ENCODE measurements around the gene CPNE5.

Gene CPNE5

GRCh38 chr6:36757943-36758508 lies 81.2 kb downstream of the CPNE5 start:
- Histone ChIP-seq H2AK5ac (ENCODE audit: low read length) (no peak overlapping the region), H3K4ac (ENCODE audit: low read depth, low read length) (no peak overlapping the region), H4K8ac (ENCODE audit: low read depth, low read length) (no peak overlapping the region), H2BK5ac (ENCODE audit: low read depth, low read length, poor library complexity) (no peak overlapping the region), H2BK120ac (ENCODE audit: insufficient read depth, low read length, poor library complexity) (no peak overlapping the region), H3K18ac (ENCODE audit: low read length) (no peak overlapping the region), H3K4me3 (ENCODE audit: low read depth, low read length) (no peak overlapping the region), H3K79me2 (ENCODE audit: control insufficient read depth, insufficient read depth, low read length, poor library complexity) (no peaks in the 10 kb centered on the region), H3K4me1 (ENCODE audit: control insufficient read depth in 1 of 2, insufficient read depth in 2 of 2, low read length in 2 of 2) (peaks cover 3 to 7% of the 10 kb centered on the region in 2 experiments), H3K4me2 (ENCODE audit: low read length) (no peak overlapping the region), H3K79me1 (ENCODE audit: low read length) (no peaks in the 10 kb centered on the region), H3K27me3 (ENCODE audit: insufficient read depth, low read length) (no peaks in the 10 kb centered on the region), H2BK12ac (ENCODE audit: low read length) (no peak overlapping the region), H2AFZ (ENCODE audit: insufficient read depth, low read length, poor library complexity) (no peak overlapping the region), H3K14ac (ENCODE audit: low read length) (no peak overlapping the region), H3K9ac (ENCODE audit: low read length) (no peak overlapping the region), H4K12ac (ENCODE audit: low read depth, low read length) (no peak overlapping the region), H3K23ac (ENCODE audit: low read length) (no peak overlapping the region), H4K91ac (ENCODE audit: low read depth, low read length) (no peak overlapping the region), H3K36me3 (ENCODE audit: control insufficient read depth in 1 of 2, insufficient read depth in 2 of 2, low read length in 2 of 2) (no peaks in the 10 kb centered on the region), H3K27ac (ENCODE audit: low read depth, low read length) (no peak overlapping the region), H3K9me3 (ENCODE audit: insufficient read depth, low read depth, low read length) (no peaks in the 10 kb centered on the region)
- no CpG with 5 or more reads among the region's 6 CpGs for WGBS (ENCODE audit: extremely low coverage, insufficient coverage, insufficient read length)
- no peak for DNase-seq

GRCh38 chr6:36757206-36757605 lies 82.0 kb downstream of the CPNE5 start:
- H3K79me1 ChIP-seq (ENCODE audit: low read length), result no peaks in the 10 kb centered on the region
- WGBS (ENCODE audit: extremely low coverage, insufficient coverage, insufficient read length), result no CpG with 5 or more reads among the region's 4 CpGs
- H2BK12ac ChIP-seq (ENCODE audit: low read length), result no peak overlapping the region
- H3K23ac ChIP-seq (ENCODE audit: low read length), result no peak overlapping the region
- no peak overlapping the region for H3K18ac ChIP-seq (ENCODE audit: low read length)
- no peaks in the 10 kb centered on the region for H3K9me3 ChIP-seq (ENCODE audit: insufficient read depth, low read depth, low read length)
- no peaks in the 10 kb centered on the region for H3K79me2 ChIP-seq (ENCODE audit: control insufficient read depth, insufficient read depth, low read length, poor library complexity)
- H2AK5ac ChIP-seq (ENCODE audit: low read length), result no peak overlapping the region
- H3K9ac ChIP-seq (ENCODE audit: low read length), result no peak overlapping the region
- H4K91ac ChIP-seq (ENCODE audit: low read depth, low read length), result no peak overlapping the region
- no peak overlapping the region for H2AFZ ChIP-seq (ENCODE audit: insufficient read depth, low read length, poor library complexity)
- no peak overlapping the region for H2BK5ac ChIP-seq (ENCODE audit: low read depth, low read length, poor library complexity)
- H2BK120ac ChIP-seq (ENCODE audit: insufficient read depth, low read length, poor library complexity), result no peak overlapping the region
- no peak overlapping the region for H4K12ac ChIP-seq (ENCODE audit: low read depth, low read length)
- no peak overlapping the region for H3K4me3 ChIP-seq (ENCODE audit: low read depth, low read length)
- no peaks in the 10 kb centered on the region for H3K27me3 ChIP-seq (ENCODE audit: insufficient read depth, low read length)
- H3K4me2 ChIP-seq (ENCODE audit: low read length), result no peak overlapping the region
- no peak overlapping the region for H3K27ac ChIP-seq (ENCODE audit: low read depth, low read length)
- H3K14ac ChIP-seq (ENCODE audit: low read length), result no peak overlapping the region
- H3K36me3 ChIP-seq (ENCODE audit: control insufficient read depth in 1 of 2, insufficient read depth in 2 of 2, low read length in 2 of 2), result no peaks in the 10 kb centered on the region
- H3K4ac ChIP-seq (ENCODE audit: low read depth, low read length), result no peak overlapping the region
- DNase-seq, result no peak
- H4K8ac ChIP-seq (ENCODE audit: low read depth, low read length), result no peak overlapping the region
- peaks cover 3 to 7% of the 10 kb centered on the region in 2 experiments for H3K4me1 ChIP-seq (ENCODE audit: control insufficient read depth in 1 of 2, insufficient read depth in 2 of 2, low read length in 2 of 2)

GRCh38 chr6:36756786-36757185 lies 82.5 kb downstream of the CPNE5 start:
- WGBS (ENCODE audit: extremely low coverage, insufficient coverage, insufficient read length), result no CpG with 5 or more reads among the region's 8 CpGs
- H3K23ac ChIP-seq (ENCODE audit: low read length), result no peak overlapping the region
- no peak overlapping the region for H3K4ac ChIP-seq (ENCODE audit: low read depth, low read length)
- H3K27ac ChIP-seq (ENCODE audit: low read depth, low read length), result no peak overlapping the region
- H3K36me3 ChIP-seq (ENCODE audit: control insufficient read depth in 1 of 2, insufficient read depth in 2 of 2, low read length in 2 of 2), result no peaks in the 10 kb centered on the region
- H4K12ac ChIP-seq (ENCODE audit: low read depth, low read length), result no peak overlapping the region
- H2BK120ac ChIP-seq (ENCODE audit: insufficient read depth, low read length, poor library complexity), result no peak overlapping the region
- H3K9ac ChIP-seq (ENCODE audit: low read length), result no peak overlapping the region
- no peak overlapping the region for H4K8ac ChIP-seq (ENCODE audit: low read depth, low read length)
- no peaks in the 10 kb centered on the region for H3K79me1 ChIP-seq (ENCODE audit: low read length)
- H3K27me3 ChIP-seq (ENCODE audit: insufficient read depth, low read length), result no peaks in the 10 kb centered on the region
- H3K18ac ChIP-seq (ENCODE audit: low read length), result no peak overlapping the region
- no peak overlapping the region for H2AK5ac ChIP-seq (ENCODE audit: low read length)
- no peak overlapping the region for H3K4me3 ChIP-seq (ENCODE audit: low read depth, low read length)
- H3K79me2 ChIP-seq (ENCODE audit: control insufficient read depth, insufficient read depth, low read length, poor library complexity), result no peaks in the 10 kb centered on the region
- H2AFZ ChIP-seq (ENCODE audit: insufficient read depth, low read length, poor library complexity), result no peak overlapping the region
- no peak for DNase-seq
- no peaks in the 10 kb centered on the region for H3K9me3 ChIP-seq (ENCODE audit: insufficient read depth, low read depth, low read length)
- H4K91ac ChIP-seq (ENCODE audit: low read depth, low read length), result no peak overlapping the region
- H3K4me1 ChIP-seq (ENCODE audit: control insufficient read depth in 1 of 2, insufficient read depth in 2 of 2, low read length in 2 of 2), result peaks cover 3 to 7% of the 10 kb centered on the region in 2 experiments
- no peak overlapping the region for H3K14ac ChIP-seq (ENCODE audit: low read length)
- H2BK5ac ChIP-seq (ENCODE audit: low read depth, low read length, poor library complexity), result no peak overlapping the region
- no peak overlapping the region for H3K4me2 ChIP-seq (ENCODE audit: low read length)
- H2BK12ac ChIP-seq (ENCODE audit: low read length), result no peak overlapping the region

GRCh38 chr6:36755435-36756348 lies 83.6 kb downstream of the CPNE5 start:
- no peak overlapping the region for H2BK12ac ChIP-seq (ENCODE audit: low read length)
- no peak overlapping the region for H3K27ac ChIP-seq (ENCODE audit: low read depth, low read length)
- no peak overlapping the region for H3K23ac ChIP-seq (ENCODE audit: low read length)
- H3K14ac ChIP-seq (ENCODE audit: low read length), result no peak overlapping the region
- no peak overlapping the region for H4K8ac ChIP-seq (ENCODE audit: low read depth, low read length)
- H3K4me1 ChIP-seq (ENCODE audit: control insufficient read depth in 1 of 2, insufficient read depth in 2 of 2, low read length in 2 of 2), result peaks cover 3 to 7% of the 10 kb centered on the region in 2 experiments
- H4K12ac ChIP-seq (ENCODE audit: low read depth, low read length), result no peak overlapping the region
- H3K4me3 ChIP-seq (ENCODE audit: low read depth, low read length), result no peak overlapping the region
- no peak overlapping the region for H2AFZ ChIP-seq (ENCODE audit: insufficient read depth, low read length, poor library complexity)
- no peaks in the 10 kb centered on the region for H3K36me3 ChIP-seq (ENCODE audit: control insufficient read depth in 1 of 2, insufficient read depth in 2 of 2, low read length in 2 of 2)
- no peak overlapping the region for H3K4ac ChIP-seq (ENCODE audit: low read depth, low read length)
- H3K79me1 ChIP-seq (ENCODE audit: low read length), result no peaks in the 10 kb centered on the region
- no peak overlapping the region for H2AK5ac ChIP-seq (ENCODE audit: low read length)
- no peak overlapping the region for H2BK5ac ChIP-seq (ENCODE audit: low read depth, low read length, poor library complexity)
- no peak overlapping the region for H3K4me2 ChIP-seq (ENCODE audit: low read length)
- no peak overlapping the region for H4K91ac ChIP-seq (ENCODE audit: low read depth, low read length)
- H2BK120ac ChIP-seq (ENCODE audit: insufficient read depth, low read length, poor library complexity), result no peak overlapping the region
- no peaks in the 10 kb centered on the region for H3K79me2 ChIP-seq (ENCODE audit: control insufficient read depth, insufficient read depth, low read length, poor library complexity)
- no peaks in the 10 kb centered on the region for H3K9me3 ChIP-seq (ENCODE audit: insufficient read depth, low read depth, low read length)
- no peak overlapping the region for H3K9ac ChIP-seq (ENCODE audit: low read length)
- no peaks in the 10 kb centered on the region for H3K27me3 ChIP-seq (ENCODE audit: insufficient read depth, low read length)
- WGBS (ENCODE audit: extremely low coverage, insufficient coverage, insufficient read length), result no CpG with 5 or more reads among the region's 19 CpGs
- DNase-seq, result peak; percentile 56 to 57
- no peak overlapping the region for H3K18ac ChIP-seq (ENCODE audit: low read length)
